Osteoblast (primary cell): Measurements from ENCODE around the gene NUP160. TPM values are rescaled to one million over a fixed set of nuclear protein-coding genes. Genes with fewer than 3 reads are reported as not detected.
"Not testable (repeated sequence)": the region's sequence is repeated elsewhere in the genome, so short reads cannot be mapped to it uniquely, and the experiment has no call there.

Experiments
- DNase-seq: peaks from one replicate; pipeline ENCODE4 v3.0.0; 2011; ENCODE audit warnings: low spot score, mixed read lengths; ENCODE audit not compliant: insufficient read length; ENCODE audit errors: missing footprints
- H2AFZ ChIP-seq: 2 replicates; pipeline ENCODE4 v1.6.0; 2011; ENCODE audit warnings: mild to moderate bottlenecking, low read length
- H3K27ac ChIP-seq: 2 replicates; pipeline ENCODE4 v1.5.1; 2011; ENCODE audit warnings: mild to moderate bottlenecking, low read depth, low read length, moderate library complexity
- H3K27me3 ChIP-seq: 2 replicates; pipeline ENCODE4 v1.6.0; 2012; ENCODE audit warnings: mild to moderate bottlenecking, control low read depth, inconsistent platforms, low read length, moderate library complexity; ENCODE audit not compliant: insufficient read depth
- H3K36me3 ChIP-seq: 2 replicates; pipeline ENCODE4 v1.5.1; 2011; ENCODE audit warnings: mild to moderate bottlenecking, low read length, control low read depth, moderate library complexity; ENCODE audit not compliant: insufficient read depth
- H3K4me1 ChIP-seq: 2 replicates; pipeline ENCODE4 v1.5.1; 2011; ENCODE audit warnings: mild to moderate bottlenecking, low read length, control low read depth, moderate library complexity; ENCODE audit not compliant: insufficient read depth
- H3K4me2 ChIP-seq: 2 replicates; pipeline ENCODE4 v1.6.0; 2011; ENCODE audit warnings: mild to moderate bottlenecking, low read length; ENCODE audit not compliant: insufficient read depth
- H3K4me3 ChIP-seq: fragments of 200-600 bp; sonication (generic); 3 replicates; pipeline ENCODE4 v1.5.1; 2012; ENCODE audit warnings: mild to moderate bottlenecking, low read length, inconsistent platforms; ENCODE audit not compliant: insufficient read depth
- H3K79me2 ChIP-seq: 2 replicates; pipeline ENCODE4 v1.6.0; 2012; ENCODE audit warnings: mild to moderate bottlenecking, low read length, control low read depth, inconsistent platforms; ENCODE audit not compliant: insufficient read depth
- H3K9me3 ChIP-seq: 2 replicates; pipeline ENCODE4 v1.5.1; 2011; ENCODE audit warnings: low read depth, low read length, control low read depth
- H4K20me1 ChIP-seq: 2 replicates; pipeline ENCODE4 v1.6.0; 2012; ENCODE audit warnings: mild to moderate bottlenecking, low read length, control low read depth; ENCODE audit not compliant: insufficient read depth
- CTCF ChIP-seq: IDR thresholded peaks from 2 replicates; pipeline ENCODE4 v1.5.1; 2011; ENCODE audit warnings: mild to moderate bottlenecking, low read depth, low read length, moderate library complexity; ENCODE audit errors: extremely low read depth
- total RNA-seq: library from RNA; depleted of rRNA; stranded (reverse); fragments of >200 nt; gene quantifications from 2 replicates; pipeline ENCODE4 v1.2.3, GENCODE V29; 2012

Gene NUP160, protein sequence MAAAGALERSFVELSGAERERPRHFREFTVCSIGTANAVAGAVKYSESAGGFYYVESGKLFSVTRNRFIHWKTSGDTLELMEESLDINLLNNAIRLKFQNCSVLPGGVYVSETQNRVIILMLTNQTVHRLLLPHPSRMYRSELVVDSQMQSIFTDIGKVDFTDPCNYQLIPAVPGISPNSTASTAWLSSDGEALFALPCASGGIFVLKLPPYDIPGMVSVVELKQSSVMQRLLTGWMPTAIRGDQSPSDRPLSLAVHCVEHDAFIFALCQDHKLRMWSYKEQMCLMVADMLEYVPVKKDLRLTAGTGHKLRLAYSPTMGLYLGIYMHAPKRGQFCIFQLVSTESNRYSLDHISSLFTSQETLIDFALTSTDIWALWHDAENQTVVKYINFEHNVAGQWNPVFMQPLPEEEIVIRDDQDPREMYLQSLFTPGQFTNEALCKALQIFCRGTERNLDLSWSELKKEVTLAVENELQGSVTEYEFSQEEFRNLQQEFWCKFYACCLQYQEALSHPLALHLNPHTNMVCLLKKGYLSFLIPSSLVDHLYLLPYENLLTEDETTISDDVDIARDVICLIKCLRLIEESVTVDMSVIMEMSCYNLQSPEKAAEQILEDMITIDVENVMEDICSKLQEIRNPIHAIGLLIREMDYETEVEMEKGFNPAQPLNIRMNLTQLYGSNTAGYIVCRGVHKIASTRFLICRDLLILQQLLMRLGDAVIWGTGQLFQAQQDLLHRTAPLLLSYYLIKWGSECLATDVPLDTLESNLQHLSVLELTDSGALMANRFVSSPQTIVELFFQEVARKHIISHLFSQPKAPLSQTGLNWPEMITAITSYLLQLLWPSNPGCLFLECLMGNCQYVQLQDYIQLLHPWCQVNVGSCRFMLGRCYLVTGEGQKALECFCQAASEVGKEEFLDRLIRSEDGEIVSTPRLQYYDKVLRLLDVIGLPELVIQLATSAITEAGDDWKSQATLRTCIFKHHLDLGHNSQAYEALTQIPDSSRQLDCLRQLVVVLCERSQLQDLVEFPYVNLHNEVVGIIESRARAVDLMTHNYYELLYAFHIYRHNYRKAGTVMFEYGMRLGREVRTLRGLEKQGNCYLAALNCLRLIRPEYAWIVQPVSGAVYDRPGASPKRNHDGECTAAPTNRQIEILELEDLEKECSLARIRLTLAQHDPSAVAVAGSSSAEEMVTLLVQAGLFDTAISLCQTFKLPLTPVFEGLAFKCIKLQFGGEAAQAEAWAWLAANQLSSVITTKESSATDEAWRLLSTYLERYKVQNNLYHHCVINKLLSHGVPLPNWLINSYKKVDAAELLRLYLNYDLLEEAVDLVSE (N-terminal part only)
- total RNA-seq = 25.3 and 27.1 TPM in 2 replicates

DNA sequence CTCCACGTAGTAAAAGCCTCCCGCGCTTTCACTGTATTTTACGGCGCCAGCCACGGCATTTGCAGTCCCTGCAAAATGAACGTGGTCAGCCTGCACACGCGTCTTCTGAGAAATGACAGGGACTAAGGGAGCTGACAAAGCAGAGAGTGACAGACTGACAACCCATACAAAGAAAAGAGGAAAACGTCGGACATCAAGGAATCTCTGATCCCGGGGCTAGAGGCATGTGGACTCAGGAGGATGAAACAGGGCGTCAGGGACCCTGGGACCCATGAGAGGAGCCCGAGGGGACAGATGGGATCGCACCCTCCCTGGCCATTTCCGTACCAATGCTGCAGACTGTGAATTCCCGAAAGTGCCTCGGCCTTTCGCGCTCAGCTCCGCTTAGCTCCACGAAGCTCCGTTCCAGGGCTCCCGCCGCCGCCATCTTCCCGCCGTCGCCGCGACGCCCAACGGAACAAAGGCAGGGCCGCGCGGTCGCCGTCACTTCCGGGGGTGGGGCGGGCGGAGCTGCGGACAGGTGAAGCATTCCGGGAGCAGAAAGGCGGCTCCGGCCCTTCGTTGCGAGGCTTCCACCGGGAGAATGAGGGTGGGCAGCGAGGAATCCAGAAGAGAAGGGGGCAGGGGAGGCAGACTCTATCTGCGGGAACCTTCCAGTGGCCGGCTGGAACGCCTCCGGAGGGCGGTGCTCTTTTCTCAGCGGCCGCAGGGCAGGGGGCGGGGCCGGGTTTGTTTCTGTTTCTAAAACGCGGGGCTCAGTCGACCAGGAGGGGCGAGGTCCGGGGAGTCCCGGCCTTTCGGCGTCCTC is at the start of gene NUP160:
NUP160 (minus strand) TSS at position 459 of the 808 bp plus-strand sequence; CDS start at position 427, 32 bp downstream.
- DNase-seq = peak; percentile 94
- peaks cover 46% of the 10 kb centered on the region for H3K79me2 ChIP-seq
- H3K4me3 ChIP-seq = peak within 1 kb of the TSS; percentile 92
- peak within 1 kb of the TSS; percentile 98 for H3K4me2 ChIP-seq
- no peaks in the 10 kb centered on the region for H3K9me3 ChIP-seq
- peak within 1 kb of the TSS; percentile 87 for H3K27ac ChIP-seq
- no peak for TF ChIP-seq CTCF
- peaks cover 25% of the 10 kb centered on the region for H3K4me1 ChIP-seq
- H2AFZ ChIP-seq = peak within 1 kb of the TSS; percentile 99
- H3K36me3 ChIP-seq = peaks cover 15% of the 10 kb centered on the region
- no peaks in the 10 kb centered on the region for H3K27me3 ChIP-seq
- H4K20me1 ChIP-seq = no peaks in the 10 kb centered on the region

DNA sequence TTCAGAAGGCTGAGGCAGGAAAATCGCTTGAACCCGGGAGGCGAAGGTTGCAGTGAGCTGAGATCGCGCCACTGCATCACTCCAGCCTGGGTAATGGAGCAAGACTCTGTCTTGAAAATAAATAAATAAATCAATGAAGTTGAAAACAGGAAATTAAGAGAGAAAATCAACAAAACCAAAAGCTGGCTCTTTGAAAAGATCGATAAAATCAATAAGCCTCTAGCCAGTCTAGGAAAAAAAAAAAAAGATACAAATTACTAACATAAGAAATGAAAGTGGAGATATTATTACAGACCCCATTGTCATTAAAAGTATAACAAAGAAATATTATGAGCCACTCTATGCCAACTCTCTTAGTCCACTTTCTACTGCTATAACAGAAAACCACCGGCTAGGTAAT is 48.0 kb upstream of the NUP160 start:
- Histone ChIP-seq H3K4me1 (no peaks in the 10 kb centered on the region), H3K79me2 (no peaks in the 10 kb centered on the region), H4K20me1 (no peaks in the 10 kb centered on the region), H3K4me3 (no peak overlapping the region), H3K36me3 (no peaks in the 10 kb centered on the region), H3K9me3 (no peaks in the 10 kb centered on the region), H3K27ac (no peak overlapping the region), H3K4me2 (no peak overlapping the region), H2AFZ (no peak overlapping the region), H3K27me3 (no peaks in the 10 kb centered on the region)
- DNase-seq = no peak
- TF ChIP-seq CTCF = no peak

- Histone ChIP-seq H4K20me1 (no peaks in the 10 kb centered on the region), H3K9me3 (no peaks in the 10 kb centered on the region), H3K79me2 (no peaks in the 10 kb centered on the region), H3K4me3 (no peak overlapping the region), H3K4me2 (no peak overlapping the region), H3K4me1 (no peaks in the 10 kb centered on the region), H3K27ac (no peak overlapping the region), H3K36me3 (no peaks in the 10 kb centered on the region), H3K27me3 (no peaks in the 10 kb centered on the region), H2AFZ (no peak overlapping the region)
- no peak for TF ChIP-seq CTCF
- no peak for DNase-seq
These were observed 46.9 kb upstream of the NUP160 start for GRCh38 chr11:47895035-47895434.

DNA sequence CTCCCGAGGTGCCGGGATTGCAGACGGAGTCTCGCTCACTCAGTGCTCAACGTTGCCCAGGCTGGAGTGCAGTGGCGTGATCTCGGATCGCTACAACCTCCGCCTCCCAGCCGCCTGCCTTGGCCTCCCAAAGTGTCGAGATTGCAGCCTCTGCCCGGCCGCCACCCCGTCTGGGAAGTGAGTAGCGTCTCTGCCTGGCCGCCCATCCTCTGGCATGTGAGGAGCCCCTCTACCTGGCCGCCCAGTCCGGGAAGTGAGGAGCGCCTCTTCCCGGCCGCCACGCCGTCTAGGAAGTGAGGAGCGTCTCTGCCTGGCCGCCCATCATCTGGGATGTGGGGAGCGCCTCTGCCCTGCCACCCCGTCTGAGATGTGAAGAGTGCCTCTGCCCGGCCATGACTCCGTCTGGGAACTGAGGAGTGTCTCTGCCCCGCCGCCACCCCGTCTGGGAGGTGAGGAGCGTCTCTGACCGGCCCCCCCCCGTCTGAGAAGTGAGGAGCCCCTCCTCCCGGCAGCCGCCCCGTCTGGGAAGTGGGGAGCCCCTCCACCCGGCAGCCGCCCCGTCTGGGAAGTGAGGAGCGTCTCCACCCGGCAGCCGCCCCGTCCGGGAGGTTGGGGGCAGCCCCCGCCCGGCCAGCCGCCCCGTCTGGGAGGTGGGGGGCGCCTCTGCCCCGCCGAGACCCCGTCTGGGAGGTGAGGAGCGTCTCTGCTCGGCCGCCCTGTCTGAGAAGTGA is 44.6 kb upstream of the NUP160 start:
- not testable (repeated sequence) for H3K27ac ChIP-seq, H3K4me1 ChIP-seq, H3K79me2 ChIP-seq, DNase-seq, H3K4me2 ChIP-seq, H4K20me1 ChIP-seq, H3K9me3 ChIP-seq, H3K27me3 ChIP-seq, H2AFZ ChIP-seq, H3K4me3 ChIP-seq, H3K36me3 ChIP-seq
